Naive thymus-derived CD4-positive, alpha-beta T cell (primary cell): ENCODE measurements around the gene C6orf132. TPM values are rescaled to one million over a fixed set of nuclear protein-coding genes. Genes with fewer than 3 reads are reported as not detected.

Source experiments
- ATAC-seq: fragments of 150-1000 bp; cut with Tn5 transposase; 2 replicates; pipeline ENCODE4 v1.10.0; 2021; ENCODE audit warnings: mild to moderate bottlenecking, moderate library complexity
- CTCF ChIA-PET: fragments of 350-600 bp; sonication (Branson Sonifier 250); formaldehyde crosslinking; loops from one replicate; lab custom pipeline; 2021; ENCODE audit warnings: antibody characterized with exemption; lab: Charles Lee
- POLR2A ChIA-PET: fragments of 350-600 bp; sonication (Branson Sonifier 250); formaldehyde crosslinking; loops from one replicate; lab custom pipeline; 2021; ENCODE audit warnings: antibody characterized with exemption, inconsistent platforms; lab: Charles Lee
- DNase-seq, 9 donors: peaks; one replicate each; pipeline versions ENCODE4 v3.0.0 to v3.0.0-alpha.2; 2020 to 2022; ENCODE audit warnings: mixed read lengths in 1 of 9
- H3K27ac ChIP-seq: one replicate; pipeline ENCODE4 v1.7.0; 2013; ENCODE audit warnings: mild to moderate bottlenecking, low read depth, low read length, moderate library complexity
- H3K27me3 ChIP-seq, 2 donors: one replicate each; pipeline ENCODE4 v1.7.0; 2013; ENCODE audit warnings: low read length in 2 of 2, mild to moderate bottlenecking in 2 of 2, moderate library complexity in 2 of 2; ENCODE audit not compliant: control insufficient read depth in 2 of 2, insufficient read depth in 2 of 2
- H3K36me3 ChIP-seq, 3 experiments: 1 replicate in 2 of 3; 2 replicates in 1 of 3; pipeline ENCODE4 v1.7.0; 2013; ENCODE audit warnings: low read length in 3 of 3, mild to moderate bottlenecking in 3 of 3, moderate library complexity in 1 of 3; ENCODE audit not compliant: insufficient read depth in 3 of 3, control insufficient read depth in 2 of 3
- H3K4me1 ChIP-seq, 2 donors: one replicate each; pipeline ENCODE4 v1.7.0; 2013; ENCODE audit warnings: low read length in 2 of 2, mild to moderate bottlenecking in 2 of 2, moderate library complexity in 1 of 2; ENCODE audit not compliant: control insufficient read depth in 2 of 2, insufficient read depth in 2 of 2
- H3K4me3 ChIP-seq: 2 replicates; pipeline ENCODE4 v1.7.0; 2013; ENCODE audit warnings: mild to moderate bottlenecking, low read length
- H3K9me3 ChIP-seq, 3 experiments: 1 replicate in 2 of 3; 2 replicates in 1 of 3; pipeline ENCODE4 v1.7.0; 2013; ENCODE audit warnings: low read length in 3 of 3; ENCODE audit not compliant: control insufficient read depth in 2 of 3
- H3K27ac Mint-ChIP-seq, 9 donors: one replicate each; pipeline ENCODE4 v1.8.0; 2020 to 2022; ENCODE audit warnings: mixed read lengths in 9 of 9, mild to moderate bottlenecking in 8 of 9, moderate library complexity in 5 of 9, inconsistent platforms in 2 of 9
- H3K27me3 Mint-ChIP-seq, 5 donors: one replicate each; pipeline ENCODE4 v1.8.0; 2021 to 2022; ENCODE audit warnings: mixed read lengths in 5 of 5, mild to moderate bottlenecking in 1 of 5
- H3K36me3 Mint-ChIP-seq, 5 donors: one replicate each; pipeline ENCODE4 v1.8.0; 2020 to 2022; ENCODE audit warnings: mixed read lengths in 5 of 5, mild to moderate bottlenecking in 3 of 5, inconsistent platforms in 1 of 5
- H3K4me1 Mint-ChIP-seq, 7 donors: one replicate each; pipeline ENCODE4 v1.8.0; 2020 to 2022; ENCODE audit warnings: mixed read lengths in 7 of 7, mild to moderate bottlenecking in 3 of 7, inconsistent platforms in 1 of 7
- H3K4me3 Mint-ChIP-seq, 10 donors: one replicate each; pipeline ENCODE4 v1.8.0; 2020 to 2022; ENCODE audit warnings: mild to moderate bottlenecking in 10 of 10, mixed read lengths in 10 of 10, moderate library complexity in 6 of 10, inconsistent platforms in 2 of 10
- H3K9me3 Mint-ChIP-seq, 11 donors: one replicate each; pipeline ENCODE4 v1.8.0; 2020 to 2022; ENCODE audit warnings: mixed read lengths in 11 of 11, mild to moderate bottlenecking in 4 of 11, inconsistent platforms in 1 of 11, moderate library complexity in 1 of 11
- intact Hi-C, 2 donors: fragments of 100-400 bp; cut with micrococcal nuclease; formaldehyde crosslinking; loops; one replicate each; pipeline ENCODE4 v1.15.1; 2023
- polyA plus RNA-seq, 2 donors: library from polyadenylated mRNA; unstranded; fragments of 300-500 nt; fragmentation: Illumina TruSeq; gene quantifications; one replicate each; pipeline ENCODE4 v1.2.3, GENCODE V29; 2021
- total RNA-seq, 6 experiments: library from RNA in 5 of 6; stranded (reverse) in 5 of 6; gene quantifications; 1 replicate in 5 of 6; 2 replicates in 1 of 6; pipeline ENCODE4 v1.2.3 and lab custom pipeline; 2021 to 2026

C6orf132 gene
- total and polyA plus RNA-seq, 7 experiments from 2014 or later = 0.07 TPM; not detected in 6

DNA sequence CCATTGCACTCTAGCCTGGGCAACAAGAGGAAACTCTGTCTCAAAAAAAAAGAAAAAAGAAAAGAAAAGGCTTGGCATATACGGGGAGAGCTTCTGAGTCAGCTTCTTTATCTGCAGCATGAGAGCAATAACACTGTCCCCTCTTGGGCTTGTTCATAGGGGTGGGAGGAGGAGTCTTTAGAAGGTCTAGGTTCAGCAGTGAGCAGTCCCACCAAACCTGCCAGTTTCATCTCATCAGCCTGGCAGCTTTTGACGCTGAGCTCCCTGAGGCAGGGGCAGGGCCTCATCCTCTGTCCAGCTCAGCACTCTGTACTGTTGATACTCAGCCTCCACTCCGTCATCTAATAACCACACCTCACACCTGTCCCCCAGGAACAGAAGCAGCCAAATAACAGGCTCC, 5.6 kb upstream of the C6orf132 start:
- H3K4me1 ChIP-seq = no peaks in the 10 kb centered on the region
- no peak overlapping the region for H3K27ac Mint-ChIP-seq
- H3K4me1 Mint-ChIP-seq = no peaks in the 10 kb centered on the region
- H3K27ac ChIP-seq = no peak overlapping the region
- no peaks in the 10 kb centered on the region for H3K36me3 Mint-ChIP-seq
- H3K27me3 Mint-ChIP-seq = peaks cover 9 to 21% (median 12%) of the 10 kb centered on the region in 5 donors
- ATAC-seq = no peak
- no peak overlapping the region for H3K4me3 Mint-ChIP-seq
- CTCF ChIA-PET = no interaction called here
- POLR2A ChIA-PET = no interaction called here
- peaks cover 0 to 2% (median 0%) of the 10 kb centered on the region in 11 donors for H3K9me3 Mint-ChIP-seq
- H3K9me3 ChIP-seq = no peaks in the 10 kb centered on the region
- DNase-seq = no peak
- H3K4me3 ChIP-seq = no peak overlapping the region
- intact Hi-C loops = no loop called here
- H3K36me3 ChIP-seq = no peaks in the 10 kb centered on the region
- no peaks in the 10 kb centered on the region for H3K27me3 ChIP-seq

DNA sequence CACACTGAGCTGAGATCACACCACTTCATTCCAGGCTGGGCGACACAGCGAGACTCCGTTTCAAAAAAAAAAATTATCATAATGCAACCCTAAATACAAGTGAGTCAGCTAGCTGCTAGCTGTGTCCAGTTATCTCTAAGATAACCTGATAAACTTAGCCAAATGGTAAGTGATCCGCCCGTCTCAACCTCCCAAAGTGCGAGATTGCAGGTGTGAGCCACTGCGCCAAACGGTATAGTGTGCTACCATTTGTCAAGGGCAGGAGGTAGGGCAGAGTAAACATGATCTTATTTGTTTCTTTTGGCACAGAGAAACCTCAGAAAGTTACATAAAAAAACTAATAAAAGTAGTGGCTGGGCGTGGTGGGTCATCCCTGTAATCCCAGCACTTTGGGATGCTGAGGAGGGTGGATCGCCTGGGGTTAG, 4.7 kb upstream of the C6orf132 start:
- no peaks in the 10 kb centered on the region for H3K36me3 Mint-ChIP-seq
- no peaks in the 10 kb centered on the region for H3K36me3 ChIP-seq
- no peak overlapping the region for H3K4me3 Mint-ChIP-seq
- peaks cover 0 to 2% (median 0%) of the 10 kb centered on the region in 11 donors for H3K9me3 Mint-ChIP-seq
- H3K9me3 ChIP-seq = no peaks in the 10 kb centered on the region
- no peak for DNase-seq
- intact Hi-C loops = no loop called here
- no peak for ATAC-seq
- no peaks in the 10 kb centered on the region for H3K4me1 ChIP-seq
- CTCF ChIA-PET = interaction anchor here (0.7 kb wide), 1 partner anchor 220 kb away, joined by 3 read pairs; no protein-coding TSS in a partner anchor
- no peak overlapping the region for H3K4me3 ChIP-seq
- POLR2A ChIA-PET = no interaction called here
- H3K4me1 Mint-ChIP-seq = peaks cover 0 to 5% (median 4%) of the 10 kb centered on the region in 7 donors
- peaks cover 15 to 26% (median 18%) of the 10 kb centered on the region in 5 donors for H3K27me3 Mint-ChIP-seq
- no peak overlapping the region for H3K27ac ChIP-seq
- no peak overlapping the region for H3K27ac Mint-ChIP-seq
- H3K27me3 ChIP-seq = no peaks in the 10 kb centered on the region

DNA sequence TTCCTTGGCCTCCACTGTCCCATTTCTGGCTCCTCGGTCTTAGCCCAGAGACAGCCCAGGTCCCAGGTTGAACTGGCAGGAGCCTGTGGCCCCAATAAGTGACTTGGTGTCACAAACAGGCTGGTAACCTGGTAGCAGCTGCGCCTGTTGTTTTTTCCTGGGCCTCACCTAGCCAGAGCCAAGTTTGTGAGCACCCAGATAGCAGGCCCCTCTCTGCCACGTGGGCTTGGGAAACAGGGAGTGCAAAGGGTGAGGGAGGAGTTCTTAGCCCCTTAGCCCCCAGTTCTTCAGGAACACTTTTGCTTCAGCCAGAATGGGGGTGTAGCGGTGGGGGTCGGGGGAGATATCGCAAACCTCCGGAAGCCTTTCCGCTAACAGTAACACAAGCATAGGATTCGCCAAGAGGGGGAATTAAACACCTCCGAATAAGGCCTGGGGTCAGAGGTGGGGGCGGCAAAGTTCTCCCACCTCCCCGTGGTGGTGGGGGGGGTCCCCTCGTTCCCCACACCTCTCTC, 760 bp downstream of the C6orf132 start:
- CTCF ChIA-PET = no interaction called here
- Mint-ChIP-seq H3K9me3 (no peaks in the 10 kb centered on the region), H3K4me3 (peak overlapping the region in 3 of 10 donors; percentile 20 to 28 (median 21)), H3K27me3 (peaks cover 27 to 49% (median 30%) of the 10 kb centered on the region in 5 donors), H3K36me3 (no peaks in the 10 kb centered on the region), H3K4me1 (peaks cover 0 to 11% (median 7%) of the 10 kb centered on the region in 7 donors), H3K27ac (no peak overlapping the region)
- no peaks in the 10 kb centered on the region for H3K27me3 ChIP-seq
- no peaks in the 10 kb centered on the region for H3K4me1 ChIP-seq
- no peaks in the 10 kb centered on the region for H3K9me3 ChIP-seq
- POLR2A ChIA-PET = no interaction called here
- no peak overlapping the region for H3K4me3 ChIP-seq
- no peak for DNase-seq
- H3K36me3 ChIP-seq = no peaks in the 10 kb centered on the region
- intact Hi-C loops = no loop called here
- ATAC-seq = no peak
- no peak overlapping the region for H3K27ac ChIP-seq

DNA sequence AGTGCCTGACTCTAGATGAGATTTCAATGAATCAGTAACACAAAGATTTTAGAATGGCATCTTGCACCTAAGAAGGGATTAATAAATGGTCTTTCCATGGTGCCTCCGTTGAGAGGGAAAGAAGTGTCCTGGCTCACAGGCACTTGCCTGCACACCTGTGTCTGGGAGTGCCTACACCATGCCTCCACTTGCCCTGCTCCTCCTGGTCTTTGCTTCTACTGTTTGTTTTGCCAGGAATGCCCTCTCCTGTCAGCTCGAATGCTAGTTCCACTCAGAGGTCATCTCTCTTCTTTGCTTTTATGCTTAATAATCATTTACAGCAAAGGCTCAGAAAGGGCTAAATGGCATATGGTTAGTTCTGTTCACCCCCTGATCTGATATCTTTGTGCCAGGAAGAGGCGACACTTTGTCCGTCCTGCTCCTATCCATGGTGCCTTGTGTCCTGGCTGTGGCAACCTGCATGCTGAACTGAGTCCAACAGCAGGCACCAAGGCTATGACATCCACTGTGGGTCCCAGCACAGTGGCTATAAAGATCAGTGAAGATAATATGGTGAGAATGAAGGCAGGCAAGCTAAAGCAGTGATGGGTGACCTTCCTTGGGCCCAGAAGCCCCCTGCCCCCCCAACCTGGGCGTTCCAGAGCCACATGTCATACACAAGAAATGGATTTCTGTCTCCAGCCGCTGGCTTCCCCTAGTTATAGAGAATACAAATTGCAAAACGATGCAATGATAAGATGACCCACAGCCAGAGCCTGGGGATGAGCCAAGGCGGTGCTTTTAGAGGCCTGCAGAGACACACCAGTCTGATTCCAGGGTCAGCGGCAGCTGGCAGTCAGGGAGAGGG, 1.4 kb downstream of the C6orf132 start:
- ChIA-PET POLR2A (no interaction called here), CTCF (interaction anchor here (0.6 kb wide), 1 partner anchor 16 kb away, joined by 4 read pairs; no protein-coding TSS in a partner anchor)
- peak overlapping the region in 4 of 10 donors; percentile 12 to 28 (median 20) for H3K4me3 Mint-ChIP-seq
- no peaks in the 10 kb centered on the region for H3K9me3 ChIP-seq
- ATAC-seq (no peak), DNase-seq (no peak)
- H3K4me1 ChIP-seq = no peaks in the 10 kb centered on the region
- intact Hi-C loops = no loop called here
- no peaks in the 10 kb centered on the region for H3K9me3 Mint-ChIP-seq
- H3K4me1 Mint-ChIP-seq = peaks cover 0 to 13% (median 9%) of the 10 kb centered on the region in 7 donors
- H3K27ac Mint-ChIP-seq = no peak overlapping the region
- H3K36me3 ChIP-seq = no peaks in the 10 kb centered on the region
- H3K27ac ChIP-seq = no peak overlapping the region
- H3K4me3 ChIP-seq = no peak overlapping the region
- no peaks in the 10 kb centered on the region for H3K36me3 Mint-ChIP-seq
- H3K27me3 ChIP-seq = no peaks in the 10 kb centered on the region
- peaks cover 27 to 49% (median 30%) of the 10 kb centered on the region in 5 donors for H3K27me3 Mint-ChIP-seq

DNA sequence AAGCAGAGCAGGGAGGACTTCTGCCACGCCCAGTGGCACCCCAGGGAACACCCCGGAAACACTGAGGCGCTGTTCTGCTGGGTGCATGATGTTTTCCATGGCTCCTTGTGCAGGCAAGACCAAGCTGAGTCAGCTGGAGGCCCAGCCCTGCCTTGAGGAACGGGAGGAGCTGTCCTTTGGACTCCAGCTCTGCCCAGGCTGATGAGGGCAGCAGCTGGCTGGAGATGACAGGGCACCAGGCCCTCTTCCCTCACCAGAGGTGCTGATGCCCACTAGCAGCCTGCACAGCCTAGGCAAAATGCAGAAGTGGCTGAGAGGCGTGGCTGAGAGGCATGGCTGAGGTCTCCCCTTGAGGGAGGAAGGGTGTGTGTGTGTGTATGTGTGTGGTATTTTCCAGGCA, 2.4 kb downstream of the C6orf132 start:
- Mint-ChIP-seq H3K9me3 (no peaks in the 10 kb centered on the region), H3K27ac (no peak overlapping the region), H3K4me3 (no peak overlapping the region), H3K4me1 (peaks cover 0 to 13% (median 9%) of the 10 kb centered on the region in 7 donors), H3K36me3 (no peaks in the 10 kb centered on the region), H3K27me3 (peaks cover 27 to 47% (median 30%) of the 10 kb centered on the region in 5 donors)
- ATAC-seq = peak; percentile 75
- no peaks in the 10 kb centered on the region for H3K36me3 ChIP-seq
- ChIA-PET CTCF (interaction anchor here (0.7 kb wide), 1 partner anchor 153 kb away, joined by 3 read pairs; no protein-coding TSS in a partner anchor), POLR2A (no interaction called here)
- H3K4me3 ChIP-seq = no peak overlapping the region
- no peaks in the 10 kb centered on the region for H3K27me3 ChIP-seq
- no peaks in the 10 kb centered on the region for H3K4me1 ChIP-seq
- intact Hi-C loops = no loop called here
- no peak for DNase-seq
- no peaks in the 10 kb centered on the region for H3K9me3 ChIP-seq
- no peak overlapping the region for H3K27ac ChIP-seq

DNA sequence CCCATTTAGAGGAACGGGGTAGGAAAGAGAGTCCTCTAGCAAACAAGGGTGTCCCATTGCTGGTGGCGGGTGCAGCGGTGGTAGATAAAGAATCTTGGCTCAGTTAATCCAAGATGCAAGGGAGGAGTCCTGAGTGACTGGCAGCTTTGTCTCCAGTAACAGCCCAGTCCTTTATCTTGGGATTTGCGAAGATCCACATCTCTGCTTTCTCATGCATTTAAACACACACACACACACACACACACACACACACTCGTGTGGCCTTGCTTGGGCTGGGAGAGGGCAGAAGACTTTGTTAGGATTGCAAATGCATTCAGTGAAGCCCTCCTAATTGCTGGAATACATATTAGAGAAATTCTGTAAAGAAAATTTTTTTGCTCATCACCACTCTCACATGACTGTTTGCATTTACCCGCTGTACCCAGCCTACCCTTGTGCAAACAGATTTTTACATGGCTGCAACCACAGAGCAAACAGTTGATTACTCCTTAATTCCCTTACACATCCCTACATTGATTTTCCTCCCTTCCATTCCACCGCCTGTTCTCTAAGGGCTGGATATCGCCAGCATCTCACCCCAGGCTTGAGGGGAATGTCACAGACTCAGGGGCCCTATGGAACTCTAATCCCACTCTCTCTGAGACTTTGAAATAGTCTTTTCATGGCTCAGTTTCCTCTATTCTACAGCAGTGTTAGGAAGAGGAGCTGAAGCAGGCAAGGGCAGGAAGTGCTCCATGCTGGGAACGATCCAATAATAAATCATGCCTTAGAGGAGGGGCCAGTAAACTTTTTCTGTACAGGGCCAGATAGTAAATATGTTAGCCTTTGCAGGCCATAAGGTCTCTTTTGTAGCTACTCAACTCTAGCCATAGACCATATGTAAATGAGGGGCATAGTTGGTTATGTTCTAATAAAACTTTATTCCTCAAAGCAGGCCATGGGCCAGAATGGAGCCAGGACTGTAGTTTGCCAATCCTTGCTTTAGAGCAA, 3.5 kb downstream of the C6orf132 start:
- H3K27me3 ChIP-seq = no peaks in the 10 kb centered on the region
- Mint-ChIP-seq H3K27ac (no peak overlapping the region), H3K27me3 (peaks cover 25 to 44% (median 26%) of the 10 kb centered on the region in 5 donors), H3K36me3 (no peaks in the 10 kb centered on the region), H3K4me3 (no peak overlapping the region), H3K9me3 (no peaks in the 10 kb centered on the region), H3K4me1 (peaks cover 0 to 13% (median 9%) of the 10 kb centered on the region in 7 donors)
- no peaks in the 10 kb centered on the region for H3K9me3 ChIP-seq
- no peak overlapping the region for H3K27ac ChIP-seq
- no peak overlapping the region for H3K4me3 ChIP-seq
- no peaks in the 10 kb centered on the region for H3K36me3 ChIP-seq
- POLR2A ChIA-PET = interaction anchor here (0.6 to 0.7 kb wide), 2 partner anchors 15 to 243 kb away, joined by 3 read pairs; no protein-coding TSS in a partner anchor
- no peaks in the 10 kb centered on the region for H3K4me1 ChIP-seq
- ATAC-seq = no peak
- DNase-seq = no peak
- intact Hi-C loops = no loop called here
- CTCF ChIA-PET = interaction anchor here (0.6 kb wide), 1 partner anchor 529 kb away, joined by 4 read pairs; no protein-coding TSS in a partner anchor
